ENCODE measurements around the gene SH3BP5.

The SH3BP5 gene

DNA sequence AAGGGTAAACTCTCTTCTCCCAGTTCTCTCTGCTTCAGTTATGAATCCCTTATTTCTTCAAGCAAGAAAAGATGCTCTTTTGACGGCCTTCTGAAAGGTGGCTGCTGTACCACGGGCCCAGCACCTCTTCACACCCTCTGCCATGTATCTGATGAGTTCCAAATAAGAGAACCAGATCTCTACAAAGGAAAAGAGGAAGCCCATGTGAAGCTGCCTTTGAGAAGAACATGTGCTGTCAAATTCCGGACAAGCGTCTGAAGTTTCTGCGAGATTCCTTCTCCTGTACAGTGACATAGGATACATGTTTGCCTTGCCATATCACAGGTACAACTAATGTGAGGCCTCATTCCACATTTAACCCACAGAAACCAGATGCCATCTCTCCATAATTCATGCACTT is 59.2 kb downstream of the SH3BP5 start:
- no peak for DNase-seq (ENCODE audit: low read depth)

DNA sequence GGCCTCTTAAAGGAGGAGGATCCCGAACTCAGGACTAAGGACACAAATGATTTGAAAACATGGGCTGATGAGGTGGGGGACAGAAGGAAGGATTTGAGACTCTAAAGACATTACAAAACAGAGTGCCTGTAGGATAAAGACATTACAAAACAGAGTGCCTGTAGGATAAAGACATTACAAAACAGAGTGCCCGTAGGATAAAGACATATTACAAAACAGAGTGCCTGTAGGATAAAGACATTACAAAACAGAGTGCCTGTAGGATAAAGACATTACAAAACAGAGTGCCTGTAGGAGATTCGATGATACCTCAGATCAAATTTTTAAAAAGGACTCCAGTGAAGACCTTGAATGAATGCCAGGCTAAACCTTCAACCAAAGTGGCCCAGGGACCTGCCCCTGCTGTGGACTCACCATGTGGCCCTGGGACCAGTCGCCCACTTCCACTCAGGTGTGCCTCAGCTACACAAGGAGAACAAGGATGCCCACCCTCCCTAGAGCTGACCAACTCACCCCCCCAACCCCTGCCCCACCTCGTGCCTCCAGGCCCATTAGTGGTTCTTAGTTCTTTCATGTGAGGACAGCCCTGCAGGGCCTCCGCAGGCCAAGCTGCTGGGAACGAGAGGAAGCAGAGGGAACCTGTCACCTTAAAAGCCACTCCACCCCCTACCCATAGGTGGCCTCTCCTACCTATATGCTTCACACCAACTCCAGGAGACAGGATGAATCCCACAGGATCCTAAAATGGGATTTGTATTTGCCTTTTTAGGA is 59.8 kb downstream of the SH3BP5 start:
- no peak for DNase-seq (ENCODE audit: low read depth)

DNA sequence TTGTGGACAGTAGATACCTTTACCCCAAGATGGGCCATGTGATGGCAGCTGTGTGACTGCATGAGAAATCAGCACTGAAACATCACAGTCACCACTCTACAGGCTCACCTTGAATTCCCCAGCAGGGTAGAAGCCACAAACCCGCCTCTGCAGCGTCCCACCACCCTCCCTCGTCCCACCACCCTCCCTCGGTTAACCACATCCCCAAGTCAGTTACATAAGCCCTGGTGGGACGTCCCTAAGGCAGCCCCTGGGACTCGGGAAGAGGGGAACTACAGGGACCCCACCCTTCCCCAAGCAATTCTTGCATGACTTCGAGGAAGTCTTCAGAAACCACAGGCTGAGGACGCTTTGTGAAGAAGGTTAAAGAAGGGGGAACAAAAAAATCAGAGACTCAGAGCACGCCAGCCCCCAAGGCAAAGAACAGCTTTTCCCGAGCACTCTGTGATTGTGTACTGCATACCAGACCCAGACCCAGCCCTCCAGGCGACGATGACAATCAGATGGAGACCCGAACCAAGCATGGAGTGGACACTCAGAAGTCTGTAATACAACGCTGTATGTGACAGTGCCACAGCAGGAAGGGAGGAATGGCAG is 60.5 kb downstream of the SH3BP5 start:
- DNase-seq (ENCODE audit: low read depth) = peak; percentile 82

DNA sequence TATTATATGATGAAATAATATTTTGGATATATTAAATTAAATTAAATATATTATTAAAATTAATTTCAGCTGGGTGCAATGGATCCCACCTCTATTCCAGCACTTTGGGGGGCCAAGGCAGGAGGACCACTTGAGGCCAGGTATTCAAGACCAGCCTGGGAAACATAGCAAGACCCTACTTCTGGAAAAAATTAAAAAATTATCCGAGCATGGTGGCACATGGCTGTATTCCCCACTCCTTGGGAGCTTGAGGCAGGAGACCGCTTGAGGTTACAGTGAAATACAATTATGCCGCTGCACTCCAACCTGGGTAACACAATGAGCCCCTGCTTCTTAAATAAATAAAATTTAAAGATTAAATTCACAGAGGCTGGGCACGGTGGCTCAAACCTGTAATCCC is 61.4 kb downstream of the SH3BP5 start:
- DNase-seq (ENCODE audit: low read depth) = no peak

DNA sequence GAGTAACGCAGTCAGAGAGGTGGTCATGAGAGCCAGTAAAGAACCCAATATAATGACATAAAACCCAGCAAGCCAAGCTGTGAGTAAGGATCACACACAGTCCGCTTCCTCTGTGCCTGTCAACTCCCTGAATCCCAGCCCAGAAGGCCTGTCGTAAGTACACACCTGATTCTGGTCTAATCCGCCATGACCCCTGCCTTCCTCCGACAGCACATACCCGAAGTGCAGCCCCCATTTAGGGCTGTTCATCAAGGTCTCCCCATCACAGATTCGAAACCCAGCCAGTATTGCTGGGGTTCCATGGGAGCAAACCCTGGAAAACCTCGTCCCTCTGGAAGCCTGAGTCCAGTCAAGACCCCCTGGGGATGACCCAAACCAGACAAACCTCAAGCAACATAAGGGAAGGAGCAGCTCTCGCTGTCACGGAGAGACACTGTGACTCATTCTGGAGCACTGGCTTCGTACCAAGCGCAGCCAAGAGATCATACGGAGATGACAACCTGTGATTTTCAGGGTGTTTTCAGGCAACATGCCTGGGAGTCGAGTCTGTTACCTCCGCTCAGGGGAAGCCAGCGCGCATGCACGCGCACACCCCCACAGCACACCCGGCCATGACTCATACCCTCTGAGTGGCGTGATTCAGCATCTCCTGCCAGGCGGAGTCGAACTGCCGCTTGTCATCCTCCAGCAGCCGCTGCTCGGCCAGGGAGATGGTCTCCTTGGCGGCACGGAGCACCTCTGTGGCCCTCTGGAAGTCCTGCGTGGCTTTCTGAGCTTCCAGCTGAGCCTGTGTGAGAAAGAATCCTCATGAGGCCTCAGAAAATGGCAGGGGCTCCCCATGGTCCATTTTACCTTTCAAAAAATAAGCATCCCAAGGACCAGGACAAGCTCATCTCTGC is 63.0 kb downstream of the SH3BP5 start:
- DNase-seq (ENCODE audit: low read depth) = peak; percentile 50

DNA sequence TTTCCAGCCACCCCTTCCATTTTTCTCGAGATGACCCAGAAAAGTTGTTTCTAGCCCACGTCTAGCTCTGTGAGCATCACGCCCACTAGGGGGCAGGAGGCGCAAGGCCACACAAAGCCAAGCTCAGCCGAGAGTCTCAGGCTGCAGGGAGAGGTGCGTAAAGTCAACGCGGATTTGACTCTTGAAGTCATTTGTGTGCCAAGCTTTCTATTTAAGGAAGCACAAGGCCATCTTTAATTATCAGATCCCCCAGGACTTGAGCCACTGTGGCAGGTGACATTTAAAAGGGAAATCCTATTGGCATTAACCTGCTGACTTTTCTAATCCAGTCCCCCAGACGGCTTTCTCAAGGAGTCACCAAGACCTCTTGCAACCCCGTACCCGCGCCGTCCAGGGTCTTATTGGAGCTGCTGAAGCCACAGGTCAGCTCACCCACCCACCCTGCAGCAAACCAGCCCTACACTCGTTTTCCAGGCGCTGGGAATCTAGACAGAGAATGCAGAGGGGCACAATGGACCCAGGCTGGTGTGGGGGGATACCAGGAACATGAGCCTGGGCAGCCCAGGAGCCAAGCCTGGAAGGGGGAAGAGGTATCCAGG is 64.3 kb downstream of the SH3BP5 start:
- peak; percentile 64 for DNase-seq (ENCODE audit: low read depth)

DNA sequence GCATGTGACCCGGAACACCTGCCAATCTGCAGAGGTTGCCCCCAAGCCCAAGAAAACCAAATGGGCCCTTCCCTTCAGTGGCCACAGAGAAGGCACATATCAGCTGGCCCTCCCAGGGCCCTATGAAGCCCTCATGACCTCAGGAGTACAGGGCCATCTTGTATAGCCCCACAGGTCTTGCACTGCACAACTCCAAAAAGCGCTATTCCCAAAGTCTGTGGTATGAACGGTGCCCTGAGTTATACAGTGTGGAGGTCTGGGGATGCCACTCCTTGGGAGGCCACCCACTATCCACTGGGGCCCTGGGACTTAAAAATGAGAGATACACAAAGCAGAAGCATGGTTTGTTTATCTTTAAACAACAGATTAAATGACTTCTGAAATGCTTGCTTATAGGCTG is 64.9 kb downstream of the SH3BP5 start:
- no peak for DNase-seq (ENCODE audit: low read depth)

DNA sequence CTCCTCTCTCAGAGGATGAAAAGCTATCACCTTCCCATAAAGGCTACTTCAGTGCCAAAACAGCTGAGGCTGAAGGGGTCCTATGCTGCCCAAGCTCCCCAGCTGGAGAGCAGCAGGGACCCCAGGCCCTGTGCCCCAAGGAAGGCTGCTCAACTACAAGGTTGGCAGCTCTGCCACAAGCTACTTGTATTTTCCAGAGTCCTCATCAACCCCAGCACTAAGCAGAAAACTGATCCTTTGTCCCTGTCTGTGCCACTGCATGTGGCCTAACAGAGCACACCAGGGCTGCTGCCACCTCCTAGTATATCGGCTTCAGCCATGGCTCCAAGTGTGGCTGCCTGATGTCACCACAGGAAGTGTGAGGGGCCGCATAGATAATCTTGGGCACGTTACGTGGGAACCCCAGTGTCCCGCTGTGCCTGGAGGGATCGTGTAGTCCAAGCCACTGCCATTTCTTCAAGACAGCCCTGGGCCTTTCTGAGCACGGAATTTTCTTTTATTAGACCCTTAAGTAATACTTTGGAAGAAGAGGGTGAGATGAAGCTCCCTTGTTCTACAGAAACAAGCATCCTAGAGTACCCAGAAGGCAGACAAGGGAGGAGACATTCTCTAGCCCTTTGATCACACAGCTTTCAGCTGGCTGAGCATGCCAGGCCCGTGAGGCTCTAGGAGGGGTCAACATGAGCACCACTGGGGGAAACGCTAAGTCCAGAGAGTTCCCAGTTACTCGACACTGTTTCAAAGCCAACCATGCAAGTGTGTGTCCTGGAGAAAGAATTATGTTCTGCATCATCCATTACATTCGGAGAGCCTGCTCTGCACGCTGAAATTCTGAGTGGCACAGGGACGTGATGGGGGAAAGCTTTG is 65.6 kb downstream of the SH3BP5 start:
- DNase-seq (ENCODE audit: low read depth) = peak; percentile 59

DNA sequence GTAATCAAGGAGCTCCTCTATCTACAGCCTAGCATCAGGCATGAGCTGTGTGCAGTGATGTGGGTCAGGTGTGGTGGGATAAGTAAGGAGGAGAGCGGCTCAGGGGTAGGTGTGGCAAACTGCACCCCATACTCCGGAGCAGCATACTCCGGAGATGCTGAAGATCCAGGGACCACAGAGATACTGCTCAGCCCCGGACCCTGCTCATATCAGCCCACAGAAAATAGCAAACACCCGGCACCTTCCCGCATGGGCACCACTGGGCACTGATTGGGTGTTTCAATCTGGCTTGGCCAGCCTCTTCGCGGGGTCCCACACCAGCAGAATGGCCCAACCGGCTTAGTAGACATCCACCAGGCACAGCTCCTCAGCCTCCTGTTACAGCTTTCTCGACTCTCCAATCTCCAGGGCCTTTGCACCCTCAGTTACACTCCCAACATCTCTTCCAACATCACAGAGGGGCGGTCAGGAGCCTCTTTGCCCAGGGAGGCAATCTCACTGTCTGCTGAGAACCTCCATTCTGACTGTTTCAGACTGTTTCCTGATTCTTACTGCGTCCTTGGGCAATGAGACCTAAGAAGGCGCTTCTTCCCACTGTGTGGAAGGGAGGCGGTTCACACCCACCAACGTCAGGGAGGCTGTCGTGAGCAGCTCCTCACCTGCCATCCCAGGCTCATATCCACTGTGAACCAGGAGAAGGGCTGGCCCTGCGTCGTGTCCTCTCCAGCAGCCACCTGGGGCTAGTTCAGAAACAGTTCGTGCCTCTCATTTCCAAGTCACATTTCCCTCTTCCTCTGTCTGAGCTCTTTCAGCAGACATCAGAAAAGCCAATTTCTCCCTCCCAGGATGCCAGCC is 66.5 kb downstream of the SH3BP5 start:
- no peak for DNase-seq (ENCODE audit: low read depth)

DNA sequence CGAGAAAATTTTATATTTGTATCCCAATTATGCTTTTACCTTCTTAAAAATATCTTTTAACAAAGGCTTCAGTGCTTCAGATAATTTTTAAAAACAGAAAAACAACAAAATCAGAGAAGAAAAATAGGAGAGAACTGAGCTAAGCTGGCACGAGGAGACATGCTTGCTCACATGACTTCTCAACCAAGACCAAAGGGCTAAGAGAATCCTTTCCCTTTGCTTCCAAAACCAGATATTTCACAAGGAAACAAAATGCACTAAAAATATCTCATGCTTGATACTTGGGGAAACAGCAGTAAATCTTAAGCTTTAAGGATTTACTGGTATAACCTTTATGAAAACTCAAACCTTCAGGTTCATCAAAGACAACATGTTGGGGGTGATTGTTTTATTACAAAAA is 67.9 kb downstream of the SH3BP5 start:
- DNase-seq (ENCODE audit: low read depth) = no peak

DNA sequence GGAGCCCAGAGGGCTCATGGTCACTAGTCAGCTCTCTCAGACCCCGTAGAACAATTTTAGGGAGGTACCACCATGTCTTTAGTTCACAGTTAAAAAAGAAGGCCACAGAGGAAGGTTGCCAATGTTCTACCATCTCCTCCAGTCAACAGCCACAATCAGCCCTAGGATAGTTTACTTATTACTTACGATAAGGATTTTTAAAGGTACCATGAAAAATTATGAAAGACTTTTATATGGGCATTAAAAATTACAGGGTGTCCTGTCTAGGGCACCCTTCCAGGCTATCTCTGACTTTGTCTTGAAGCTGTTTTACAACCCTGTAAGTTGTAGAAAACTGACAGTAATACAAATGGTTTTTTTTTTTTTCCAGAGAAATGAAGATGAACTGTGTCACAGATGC is 68.5 kb downstream of the SH3BP5 start:
- DNase-seq (ENCODE audit: low read depth) = no peak

DNA sequence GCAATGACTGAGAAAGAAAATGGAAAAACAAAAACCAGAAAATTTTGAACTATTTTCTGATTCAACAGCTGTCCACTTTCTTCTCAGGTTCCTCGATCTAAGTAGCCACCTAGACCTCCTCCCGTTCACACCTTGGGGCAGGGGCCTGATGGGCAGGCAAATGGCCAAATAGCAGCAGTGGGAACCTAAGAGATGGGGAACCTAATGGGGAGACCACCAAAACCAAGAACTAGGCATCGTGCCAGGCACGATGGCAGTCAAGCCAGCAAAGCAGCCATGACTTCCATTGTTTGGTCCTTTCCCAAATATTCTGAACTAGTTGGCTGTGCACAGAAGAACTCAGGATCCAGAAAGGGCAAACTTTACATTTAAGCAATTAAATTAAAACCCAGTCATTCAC is 69.3 kb downstream of the SH3BP5 start:
- DNase-seq (ENCODE audit: low read depth) = no peak

DNA sequence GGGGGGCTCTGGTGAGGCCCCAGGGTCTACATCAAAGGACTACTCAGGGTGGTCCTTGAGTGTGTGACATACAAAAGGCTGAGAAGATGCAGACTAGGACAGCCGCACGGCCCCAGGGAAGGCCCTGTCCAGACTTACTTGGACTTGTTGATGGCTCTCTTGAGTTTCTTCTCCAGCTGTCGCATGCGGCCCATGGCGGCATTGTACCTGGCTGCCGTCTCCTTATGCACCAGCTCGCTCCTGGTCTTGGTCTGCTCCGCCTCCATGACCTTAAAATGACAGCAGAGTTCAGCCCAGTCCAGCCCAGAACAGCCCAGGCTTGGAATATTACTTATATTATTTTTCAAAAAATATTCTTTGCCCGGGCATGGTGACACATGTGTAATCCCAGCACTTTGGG is 70.4 kb downstream of the SH3BP5 start:
- no peak for DNase-seq (ENCODE audit: low read depth)

DNA sequence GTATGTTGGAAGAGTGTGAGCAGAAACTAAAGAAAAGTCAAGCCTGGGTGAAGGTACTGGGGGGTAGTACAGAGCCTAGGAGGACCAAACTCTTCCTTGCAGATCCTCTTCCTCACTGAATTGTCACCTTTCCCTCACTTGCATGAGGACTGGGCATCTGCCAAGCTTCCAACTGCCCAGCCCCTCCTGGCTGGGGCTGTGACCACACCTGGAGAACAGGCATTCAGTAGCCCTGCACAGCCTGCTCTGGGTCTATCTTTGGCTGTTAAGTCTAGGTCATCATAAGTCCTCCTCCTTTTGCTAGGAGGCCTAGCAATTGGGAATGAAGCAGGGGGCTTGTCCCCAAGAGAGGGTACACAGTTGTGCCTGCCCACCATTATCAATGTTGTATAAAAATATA is 71.1 kb downstream of the SH3BP5 start:
- DNase-seq (ENCODE audit: low read depth) = no peak

DNA sequence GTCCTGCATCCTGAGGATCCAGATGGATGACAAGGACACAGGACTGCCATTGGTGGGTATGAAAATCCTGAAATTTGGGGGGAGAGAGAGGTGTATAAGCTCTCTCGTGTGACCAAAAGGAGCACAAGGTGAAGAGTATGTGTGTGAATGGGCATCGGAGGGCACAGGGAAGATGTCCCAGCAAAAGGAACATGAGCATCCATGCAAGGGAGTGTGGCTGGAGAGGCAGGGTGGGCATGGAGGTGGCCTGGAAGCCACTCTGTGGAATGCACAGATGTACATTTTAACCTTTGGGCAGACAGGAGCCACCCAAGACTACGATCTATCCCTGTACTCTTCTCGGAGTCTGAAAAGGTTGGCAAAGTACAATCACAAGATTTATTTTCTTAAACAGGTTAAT is 71.9 kb downstream of the SH3BP5 start:
- DNase-seq (ENCODE audit: low read depth) = no peak

DNA sequence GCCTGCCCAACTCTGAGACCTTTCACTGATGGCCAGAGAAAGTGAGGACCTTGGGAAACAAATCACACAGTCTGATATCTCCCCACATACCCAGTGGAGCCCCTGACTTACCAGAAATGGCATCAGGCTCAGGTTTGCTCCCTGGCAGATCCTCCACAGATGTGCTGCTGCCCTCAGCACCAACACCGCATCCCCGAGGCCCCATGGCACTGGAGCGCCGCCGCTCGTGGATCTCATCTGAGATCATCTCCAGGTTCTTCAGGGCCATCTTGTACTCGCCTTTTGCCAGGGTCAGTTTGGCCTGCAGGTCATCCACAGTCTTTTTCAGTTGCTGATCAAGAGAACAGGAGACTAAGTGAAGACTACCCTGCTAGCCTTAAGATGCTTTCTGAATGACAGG is 73.7 kb downstream of the SH3BP5 start:
- no peak for DNase-seq (ENCODE audit: low read depth)

DNA sequence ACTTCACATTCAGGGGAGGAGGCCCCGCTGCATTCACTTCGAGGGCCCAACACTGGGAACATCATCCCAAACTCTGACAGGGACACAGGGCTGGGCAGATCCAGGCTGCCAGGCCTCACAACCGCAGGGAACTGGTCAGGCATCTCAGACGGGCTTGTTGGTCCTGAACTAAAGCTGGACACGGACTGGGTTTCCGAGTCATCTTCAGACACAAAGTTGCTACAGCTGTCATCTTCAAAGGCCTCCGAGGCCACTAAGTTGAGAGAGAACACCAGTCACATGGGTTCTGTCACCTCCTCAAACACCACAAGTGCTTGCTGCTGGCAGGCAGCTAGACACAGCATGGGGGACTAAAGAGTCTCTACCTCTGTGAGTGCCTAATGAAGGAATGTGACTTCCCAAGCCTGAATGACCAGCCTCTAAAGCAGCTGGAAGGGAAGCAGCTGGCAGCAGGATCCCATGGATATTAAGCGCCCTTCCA is 75.5 kb downstream of the SH3BP5 start:
- DNase-seq (ENCODE audit: low read depth) = no peak

DNA sequence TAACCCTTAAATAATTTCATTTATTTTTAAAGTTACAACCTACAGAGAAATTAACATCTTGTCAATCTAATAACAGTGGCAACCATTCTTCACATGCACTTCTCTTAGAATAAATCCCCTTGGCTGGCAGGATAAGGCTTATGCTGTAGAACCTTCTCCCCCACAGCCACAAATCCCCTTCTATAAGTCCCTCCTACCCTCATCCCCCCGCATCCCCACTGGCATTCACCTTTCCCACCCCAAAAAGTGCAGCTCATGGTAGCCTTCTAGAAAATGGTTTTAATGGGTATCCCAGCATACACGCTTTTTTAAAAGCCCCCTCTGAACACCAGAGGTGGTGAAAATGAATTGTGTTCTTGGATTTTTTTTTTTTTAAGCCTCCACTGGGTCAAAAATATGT is 77.2 kb downstream of the SH3BP5 start:
- DNase-seq (ENCODE audit: low read depth) = no peak

DNA sequence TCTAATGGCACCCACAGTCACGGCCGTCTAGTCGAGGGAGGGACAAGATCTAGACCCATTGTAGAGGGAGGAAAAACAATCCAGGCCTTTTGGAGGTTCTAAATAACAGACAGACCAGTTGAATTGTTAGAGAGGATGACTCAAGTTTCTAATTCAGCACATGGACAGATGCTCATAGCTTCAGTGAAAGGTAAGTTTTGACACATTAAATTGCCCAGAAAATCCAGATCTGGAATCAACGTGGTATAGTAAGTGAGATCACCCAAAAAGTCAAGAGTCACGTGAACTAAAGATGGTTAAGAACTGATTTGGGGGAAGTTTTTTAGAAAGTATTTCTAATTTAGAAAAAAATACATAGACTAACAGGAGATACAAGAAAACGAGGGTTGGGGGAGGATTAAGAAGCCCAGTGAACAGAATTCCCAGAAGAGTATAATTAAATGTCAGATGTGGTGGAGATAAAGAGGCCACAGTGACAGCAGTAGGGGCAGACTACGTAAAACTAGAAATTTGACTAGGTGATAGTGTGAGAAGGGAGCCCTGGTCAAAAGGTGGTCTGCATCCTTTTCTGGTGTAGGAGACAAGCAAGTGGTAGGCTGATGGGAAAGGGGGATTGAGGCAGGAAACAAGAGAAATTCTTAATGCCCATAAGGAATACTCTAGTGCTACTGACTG is 79.2 kb downstream of the SH3BP5 start:
- no peak for DNase-seq (ENCODE audit: low read depth)

DNA sequence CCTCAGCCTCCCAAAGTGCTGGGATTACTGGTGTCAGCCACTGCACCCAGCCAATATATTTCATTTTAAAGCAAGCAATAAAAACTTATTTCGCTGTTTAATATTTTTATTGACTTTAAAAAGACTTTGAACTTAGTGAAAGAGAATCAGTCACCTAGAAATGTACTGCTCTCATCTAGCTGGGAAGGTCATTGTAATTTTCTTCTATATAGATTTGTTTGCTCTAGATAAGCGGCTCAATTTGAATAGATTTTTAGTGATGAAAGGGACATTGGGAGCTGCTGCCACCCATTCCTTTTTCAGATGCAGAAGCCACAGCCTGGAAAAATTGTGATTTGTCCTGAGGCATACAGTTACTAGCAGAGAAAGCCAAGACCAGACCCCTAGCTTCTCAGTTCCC is 86.2 kb downstream of the SH3BP5 start:
- no peak for DNase-seq (ENCODE audit: low read depth)
